Measurements from ENCODE around the gene LCN12.
A peak's percentile ranks its signal among the peaks of the same experiment; 100 is the strongest.

Gene LCN12

DNA sequence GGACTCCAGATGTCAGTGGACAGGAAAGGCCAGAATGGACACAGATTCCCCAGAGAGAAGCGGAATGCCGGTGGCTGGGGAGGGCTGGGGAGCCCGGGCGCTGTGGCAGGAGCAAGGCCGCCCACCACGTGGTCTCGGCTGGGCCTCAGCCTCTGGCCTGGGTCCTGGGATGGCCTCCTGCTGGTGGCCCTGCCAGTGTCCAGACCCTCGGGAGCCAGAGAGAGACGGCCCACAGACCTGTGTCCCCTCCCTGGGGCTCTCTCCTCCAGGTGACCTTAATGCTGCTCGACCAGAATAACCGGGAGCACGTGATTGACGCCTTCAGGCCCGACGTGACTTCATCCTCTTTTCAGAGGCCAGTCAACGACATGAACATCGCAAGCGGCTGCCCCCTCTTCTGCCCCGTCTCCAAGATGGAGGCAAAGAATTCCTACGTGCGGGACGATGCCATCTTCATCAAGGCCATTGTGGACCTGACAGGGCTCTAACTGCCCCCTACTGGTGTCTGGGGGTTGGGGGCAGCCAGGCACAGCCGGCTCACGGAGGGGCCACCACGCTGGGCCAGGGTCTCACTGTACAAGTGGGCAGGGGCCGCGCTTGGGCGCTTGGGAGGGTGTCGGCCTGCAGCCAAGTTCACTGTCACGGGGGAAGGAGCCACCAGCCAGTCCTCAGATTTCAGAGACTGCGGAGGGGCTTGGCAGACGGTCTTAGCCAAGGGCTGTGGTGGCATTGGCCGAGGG is 26.5 kb upstream of the LCN12 start:
- TF ChIP-seq POLR2AphosphoS5 (IDR thresholded peaks at IDR 0.05; ENCODE audit: low read depth, low read length) (0 out of 2 replicates have a peak, but pooled peaks have one; percentile 22), PAX5 (IDR thresholded peaks at IDR 0.05; ENCODE audit: insufficient read depth, low read length, severe bottlenecking) (no peak)
- FAIRE-seq (no peak), DNase-seq (ENCODE audit: insufficient read length, low spot score) (no peak)

DNA sequence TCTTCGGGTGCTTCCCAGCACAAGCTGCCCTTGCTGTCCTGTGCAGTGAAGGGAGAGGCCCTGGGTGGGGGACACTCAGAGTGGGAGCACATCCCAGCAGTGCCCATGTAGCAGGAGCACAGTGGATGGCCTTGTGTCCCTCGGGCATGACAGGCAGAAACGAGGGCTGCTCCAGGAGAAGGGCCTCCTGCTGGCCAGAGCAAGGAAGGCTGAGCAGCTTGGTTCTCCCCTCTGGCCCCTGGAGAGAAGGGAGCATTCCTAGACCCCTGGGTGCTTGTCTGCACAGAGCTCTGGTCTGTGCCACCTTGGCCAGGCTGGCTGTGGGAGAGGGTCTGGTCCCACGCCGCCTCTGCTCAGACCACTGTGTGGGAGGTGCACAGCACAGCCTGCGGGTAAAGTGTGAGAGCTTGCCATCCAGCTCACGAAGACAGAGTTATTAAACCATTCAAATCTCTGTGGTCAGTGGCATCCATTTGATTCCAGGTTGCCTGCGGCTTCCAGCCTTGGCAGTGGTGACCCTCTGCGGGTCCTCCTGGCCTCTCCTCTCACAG is 25.8 kb upstream of the LCN12 start:
- TF ChIP-seq POLR2AphosphoS5 (IDR thresholded peaks at IDR 0.05; ENCODE audit: low read depth, low read length) (0 out of 2 replicates have a peak, but pooled peaks have one; percentile 6), SPI1 (IDR thresholded peaks at IDR 0.05; ENCODE audit: low read depth, low read length) (no peak)
- DNase-seq (ENCODE audit: insufficient read length, low spot score) = no peak
- no peak for FAIRE-seq

DNA sequence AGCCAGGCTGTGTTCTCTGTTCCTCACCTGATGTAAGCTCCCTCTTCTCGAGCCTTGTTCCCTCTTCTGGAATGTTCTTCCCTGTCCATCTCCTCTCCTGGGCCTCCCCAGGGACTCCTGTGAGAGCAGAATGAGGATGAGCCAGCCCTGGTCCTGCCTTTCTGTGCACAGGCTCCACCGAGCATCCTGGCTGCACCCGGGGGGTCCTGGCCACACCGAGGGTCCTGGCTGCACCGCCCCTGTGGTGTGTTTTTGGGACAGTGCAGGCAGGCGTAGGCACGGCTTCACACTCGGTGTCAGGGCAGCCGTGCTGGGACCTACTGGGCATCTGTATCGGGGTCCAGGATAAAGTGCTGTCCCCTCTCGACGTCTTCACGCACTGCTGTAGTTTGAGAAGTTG is 25.3 kb upstream of the LCN12 start:
- FAIRE-seq = no peak
- DNase-seq (ENCODE audit: insufficient read length, low spot score) = no peak

DNA sequence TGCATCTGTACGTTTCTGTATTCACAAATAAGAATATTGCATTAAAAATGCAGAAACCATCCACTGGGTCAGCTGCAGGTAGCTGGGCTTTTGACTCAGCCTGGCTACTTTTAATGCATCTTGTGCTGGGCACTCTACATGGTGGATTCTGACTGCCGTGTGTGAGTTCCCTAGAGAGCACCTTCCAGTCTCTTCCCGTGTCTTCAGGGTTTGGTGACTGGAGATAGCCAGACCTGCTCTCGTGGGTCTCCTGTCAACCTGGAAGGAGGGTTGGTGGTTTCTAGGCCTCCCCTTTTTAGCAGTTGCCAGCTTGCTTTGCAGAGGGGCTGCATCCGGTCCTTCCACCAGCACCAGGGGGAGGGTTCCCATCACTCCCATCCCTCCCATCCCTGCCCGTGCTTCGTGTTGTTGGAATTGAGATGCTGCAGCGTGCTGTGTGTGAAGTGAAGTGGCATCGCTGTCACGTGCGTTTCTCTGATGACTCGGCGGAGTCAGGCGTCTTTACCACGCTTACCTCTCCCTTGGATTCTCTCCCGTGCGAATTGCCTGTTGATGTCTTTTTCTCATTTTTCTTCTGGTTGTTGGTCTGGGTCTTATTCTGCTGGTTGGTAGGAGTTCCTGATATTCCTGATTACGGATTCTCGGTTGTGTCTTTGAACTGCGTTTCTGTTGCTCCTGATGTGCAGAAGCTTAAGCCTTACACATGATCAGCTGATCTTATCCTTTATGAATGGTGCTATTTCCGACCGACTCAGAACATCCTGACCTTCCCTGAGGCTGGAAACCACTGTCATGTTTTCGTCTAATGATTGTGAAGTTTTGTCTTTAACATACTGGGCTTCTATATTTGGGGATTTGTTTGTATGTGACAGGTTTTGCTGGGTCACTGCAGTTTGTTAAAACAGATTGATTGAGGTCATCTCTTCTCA is 24.5 kb upstream of the LCN12 start:
- TF ChIP-seq PAX5 (IDR thresholded peaks at IDR 0.05; ENCODE audit: insufficient read depth, low read length, severe bottlenecking) (no peak), POLR2A (IDR thresholded peaks at IDR 0.05; ENCODE audit: low read depth, low read length) (no peak; the same call in 1 of the 2 replicates), POLR2AphosphoS5 (IDR thresholded peaks at IDR 0.05; ENCODE audit: low read depth, low read length) (no peak), POU2F2 (IDR thresholded peaks at IDR 0.05; ENCODE audit: low read depth, low read length) (no peak), TAF1 (IDR thresholded peaks at IDR 0.05; ENCODE audit: low read depth, low read length) (no peak), SPI1 (IDR thresholded peaks at IDR 0.05; ENCODE audit: low read depth, low read length) (no peak)
- DNase-seq (ENCODE audit: insufficient read length, low spot score) (no peak), FAIRE-seq (no peak)

More for the DNA sequence above, 25.3 kb upstream of the LCN12 start:
- no peak for TF ChIP-seq PAX5 (IDR thresholded peaks at IDR 0.05; ENCODE audit: insufficient read depth, low read length, severe bottlenecking)
- TF ChIP-seq POLR2A (IDR thresholded peaks at IDR 0.05; ENCODE audit: low read depth, low read length) = no peak
- TF ChIP-seq SPI1 (IDR thresholded peaks at IDR 0.05; ENCODE audit: low read depth, low read length) = no peak
- TF ChIP-seq TAF1 (IDR thresholded peaks at IDR 0.05; ENCODE audit: low read depth, low read length) = no peak

DNA sequence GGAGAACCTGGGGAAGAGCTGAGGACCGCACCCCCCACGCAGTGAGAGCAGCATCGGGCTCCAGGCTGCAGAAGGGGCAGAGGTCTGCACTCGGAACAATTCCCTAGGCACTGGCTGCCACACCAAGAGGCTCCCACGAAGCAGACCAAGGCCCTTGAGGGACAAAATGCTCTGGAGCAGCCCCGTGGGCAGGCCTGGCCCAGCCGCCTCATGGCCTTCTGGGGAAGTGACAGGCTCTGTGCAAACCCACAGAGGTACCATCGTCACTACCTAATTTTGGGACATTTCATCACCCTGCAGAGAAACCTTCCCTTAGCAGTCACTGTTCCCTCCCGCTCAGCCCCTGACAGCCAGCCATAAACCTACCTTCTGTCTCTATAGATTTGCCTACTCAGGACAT is 23.5 kb upstream of the LCN12 start:
- no peak for FAIRE-seq
- no peak for DNase-seq (ENCODE audit: insufficient read length, low spot score)
- TF ChIP-seq POLR2AphosphoS5 (IDR thresholded peaks at IDR 0.05; ENCODE audit: low read depth, low read length) (0 out of 2 replicates have a peak, but pooled peaks have one; percentile 39), TAF1 (IDR thresholded peaks at IDR 0.05; ENCODE audit: low read depth, low read length) (no peak)

DNA sequence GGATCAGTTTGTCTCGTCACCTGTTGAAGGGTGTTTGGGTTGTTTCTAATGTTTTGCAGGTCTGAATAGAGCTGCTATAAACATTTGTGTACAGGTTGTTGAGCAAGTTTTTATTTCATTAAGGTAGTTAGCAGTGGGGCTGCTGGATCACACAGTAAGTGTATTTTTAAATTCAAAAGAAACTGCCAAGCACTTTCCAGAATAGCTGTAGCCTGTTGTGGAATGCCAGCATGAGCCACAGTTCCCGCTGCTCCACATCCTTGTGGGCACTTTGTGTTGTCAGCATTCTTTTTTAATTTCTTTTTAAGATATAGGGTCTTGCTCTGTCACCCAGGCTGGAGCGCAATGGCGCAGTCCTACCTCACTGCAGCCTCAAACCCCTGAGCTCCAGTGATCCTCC is 22.1 kb upstream of the LCN12 start:
- no peak for DNase-seq (ENCODE audit: insufficient read length, low spot score)
- TF ChIP-seq POLR2AphosphoS5 (IDR thresholded peaks at IDR 0.05; ENCODE audit: low read depth, low read length) = no peak
- no peak for FAIRE-seq

DNA sequence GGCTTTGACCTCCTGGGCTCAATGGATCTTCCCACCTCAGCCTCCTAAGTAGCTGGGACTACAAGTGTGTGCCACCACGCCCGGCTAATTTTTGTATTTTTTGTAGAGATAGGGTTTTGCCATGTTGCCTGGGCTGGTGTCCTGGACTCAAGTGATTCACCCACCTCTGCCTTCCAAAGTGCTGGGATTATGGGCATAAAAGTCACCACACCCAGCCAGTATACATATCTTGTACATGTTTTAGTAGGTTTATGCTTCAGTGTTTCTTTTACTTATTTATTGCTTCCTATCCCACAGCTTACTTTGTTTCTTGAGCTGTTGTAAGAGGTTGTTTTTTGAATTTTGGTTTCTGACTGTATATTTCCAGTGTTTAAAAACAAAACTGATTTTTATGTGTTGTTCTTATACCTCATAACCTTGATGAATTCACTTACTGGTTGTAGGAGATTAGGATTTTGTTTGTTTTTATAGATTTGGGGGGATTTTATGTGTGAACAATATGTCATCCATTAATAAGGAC is 20.4 kb upstream of the LCN12 start:
- FAIRE-seq = no peak
- TF ChIP-seq SPI1 (IDR thresholded peaks at IDR 0.05; ENCODE audit: low read depth, low read length) (no peak), POLR2AphosphoS5 (IDR thresholded peaks at IDR 0.05; ENCODE audit: low read depth, low read length) (no peak), POLR2A (IDR thresholded peaks at IDR 0.05; ENCODE audit: low read depth, low read length) (no peak), TAF1 (IDR thresholded peaks at IDR 0.05; ENCODE audit: low read depth, low read length) (no peak)
- no peak for DNase-seq (ENCODE audit: insufficient read length, low spot score)

DNA sequence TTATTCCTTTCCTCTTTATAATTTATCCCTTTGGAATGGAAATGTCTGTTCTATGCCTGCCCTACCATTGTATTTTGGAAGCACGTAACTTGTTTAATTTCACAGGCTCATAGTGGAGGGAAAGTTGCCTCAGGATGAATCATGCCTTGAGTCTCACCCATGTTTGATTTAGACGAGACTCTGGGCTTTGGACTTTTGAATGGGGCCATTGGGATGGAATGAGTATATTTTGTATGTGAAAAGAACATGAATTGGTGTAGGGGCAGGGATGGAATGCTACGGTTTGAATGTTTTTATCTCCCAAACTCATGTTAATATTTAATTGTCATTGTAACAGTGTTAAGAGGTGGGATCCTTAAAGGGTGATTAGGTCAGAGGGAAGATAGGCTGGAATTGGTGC is 17.8 kb upstream of the LCN12 start:
- DNase-seq (ENCODE audit: insufficient read length, low spot score) = no peak
- TF ChIP-seq PAX5 (IDR thresholded peaks at IDR 0.05; ENCODE audit: insufficient read depth, low read length, severe bottlenecking) (no peak), POLR2A (IDR thresholded peaks at IDR 0.05; ENCODE audit: low read depth, low read length) (no peak), TAF1 (IDR thresholded peaks at IDR 0.05; ENCODE audit: low read depth, low read length) (no peak), POU2F2 (IDR thresholded peaks at IDR 0.05; ENCODE audit: low read depth, low read length) (no peak), POLR2AphosphoS5 (IDR thresholded peaks at IDR 0.05; ENCODE audit: low read depth, low read length) (no peak), SPI1 (IDR thresholded peaks at IDR 0.05; ENCODE audit: low read depth, low read length) (no peak)
- FAIRE-seq = no peak

DNA sequence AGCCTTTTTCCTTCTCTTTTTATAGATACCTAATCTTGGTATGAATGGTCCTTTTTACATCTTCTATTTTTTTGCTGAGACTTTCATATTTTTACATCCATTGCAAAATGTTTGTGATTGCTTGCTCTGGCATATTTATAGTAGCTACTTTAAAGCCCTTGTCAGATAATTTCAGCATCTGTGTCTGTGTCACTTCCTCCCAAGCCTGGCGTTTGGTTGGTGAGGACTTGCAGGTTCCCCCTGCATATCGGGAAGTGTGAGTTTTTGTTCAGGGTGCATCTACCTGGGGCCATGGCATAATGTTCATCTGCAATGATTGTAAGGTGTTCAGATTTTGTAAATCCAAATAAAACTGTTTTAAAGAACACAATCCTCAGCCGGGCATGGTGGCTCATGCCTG is 16.4 kb upstream of the LCN12 start:
- TF ChIP-seq POU2F2 (IDR thresholded peaks at IDR 0.05; ENCODE audit: low read depth, low read length) (no peak), POLR2AphosphoS5 (IDR thresholded peaks at IDR 0.05; ENCODE audit: low read depth, low read length) (no peak), PAX5 (IDR thresholded peaks at IDR 0.05; ENCODE audit: insufficient read depth, low read length, severe bottlenecking) (no peak), SPI1 (IDR thresholded peaks at IDR 0.05; ENCODE audit: low read depth, low read length) (no peak), POLR2A (IDR thresholded peaks at IDR 0.05; ENCODE audit: low read depth, low read length) (no peak), TAF1 (IDR thresholded peaks at IDR 0.05; ENCODE audit: low read depth, low read length) (no peak)
- no peak for DNase-seq (ENCODE audit: insufficient read length, low spot score)
- FAIRE-seq = no peak

DNA sequence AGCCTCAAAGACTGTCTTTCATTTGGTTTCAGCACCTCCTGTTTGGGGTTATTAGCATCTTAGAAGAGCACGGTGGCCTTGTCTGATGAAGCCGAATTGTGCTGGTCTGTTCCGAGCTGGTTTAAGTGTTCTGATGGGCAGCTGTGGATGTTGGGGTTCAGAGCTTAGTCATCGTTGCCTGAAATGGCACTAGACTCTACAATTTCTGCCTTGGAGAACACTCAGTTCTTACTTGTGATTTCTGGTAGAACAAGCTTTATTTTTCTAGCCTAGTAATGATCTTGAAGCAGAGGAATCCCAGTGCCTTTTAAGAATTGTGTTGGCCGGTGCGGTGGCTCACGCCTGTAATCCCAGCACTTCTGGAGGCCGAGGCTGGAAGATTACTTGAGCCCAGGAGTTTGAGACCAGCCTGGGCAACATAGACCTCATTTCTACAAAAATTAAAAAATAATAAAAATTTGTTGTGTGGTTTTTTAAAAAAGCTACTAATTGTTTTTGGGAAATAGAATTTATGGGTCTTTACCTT is 15.4 kb upstream of the LCN12 start:
- TF ChIP-seq POLR2A (IDR thresholded peaks at IDR 0.05; ENCODE audit: low read depth, low read length) (no peak), SPI1 (IDR thresholded peaks at IDR 0.05; ENCODE audit: low read depth, low read length) (no peak), PAX5 (IDR thresholded peaks at IDR 0.05; ENCODE audit: insufficient read depth, low read length, severe bottlenecking) (no peak), TAF1 (IDR thresholded peaks at IDR 0.05; ENCODE audit: low read depth, low read length) (no peak), POU2F2 (IDR thresholded peaks at IDR 0.05; ENCODE audit: low read depth, low read length) (no peak), POLR2AphosphoS5 (IDR thresholded peaks at IDR 0.05; ENCODE audit: low read depth, low read length) (no peak)
- DNase-seq (ENCODE audit: insufficient read length, low spot score) (no peak), FAIRE-seq (no peak)

All from GM12891 (cell line).